GM19438 (cell line): ENCODE results near the gene GCAT.

Experiments
- ATAC-seq: cut with Tn5 transposase; IDR thresholded peaks from one replicate; pipeline ENCODE4 v1.9.1; 2021; ENCODE audit warnings: low read depth; ENCODE audit not compliant: unreplicated experiment

The GCAT gene

GRCh38 chr22:37831472-37831871, 23.7 kb downstream of the GCAT start:
- ATAC-seq: no peak

DNA sequence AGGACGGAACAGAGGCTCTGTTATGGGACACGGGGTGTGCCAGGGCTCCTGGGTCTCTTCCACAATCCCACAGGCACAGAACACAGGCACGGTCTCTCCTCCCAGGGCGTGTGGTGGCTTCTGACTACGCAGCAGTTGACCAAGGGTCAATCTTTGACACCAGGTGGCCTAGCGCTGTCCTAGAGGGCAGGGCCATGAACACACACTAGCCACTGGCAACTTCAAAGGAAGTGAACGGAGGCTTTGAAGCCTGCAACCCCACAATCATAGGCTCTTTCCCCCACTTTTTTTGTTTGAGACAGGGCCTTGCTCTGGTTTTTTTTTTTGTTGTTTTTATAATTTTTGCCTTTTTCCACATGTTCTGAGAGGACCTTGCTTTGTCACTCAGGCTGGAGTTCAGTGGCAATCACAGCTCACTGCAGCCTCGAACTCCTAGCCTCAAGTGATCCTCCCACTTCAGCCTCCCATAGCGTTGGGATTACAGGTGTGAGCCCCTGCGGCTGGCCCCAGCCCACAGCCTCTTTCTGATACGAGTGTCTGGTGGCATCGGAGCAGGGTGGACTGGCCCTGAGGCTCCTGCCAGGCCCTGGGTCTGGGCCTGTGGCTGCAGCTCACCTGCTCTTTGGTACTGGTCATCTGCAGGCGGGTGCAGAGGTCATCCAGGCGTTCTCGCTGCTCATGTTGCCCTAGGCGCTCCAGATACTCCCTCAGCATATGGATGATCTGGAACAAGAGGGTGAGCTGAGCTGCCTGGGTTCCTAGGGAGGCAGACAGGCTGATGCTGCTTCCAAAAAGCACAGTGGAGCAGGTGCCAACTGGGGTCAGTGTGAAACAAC, 24.5 kb downstream of the GCAT start:
- no peak for ATAC-seq

GRCh38 chr22:37842015-37842793, 34.5 kb downstream of the GCAT start:
- ATAC-seq: no peak

DNA sequence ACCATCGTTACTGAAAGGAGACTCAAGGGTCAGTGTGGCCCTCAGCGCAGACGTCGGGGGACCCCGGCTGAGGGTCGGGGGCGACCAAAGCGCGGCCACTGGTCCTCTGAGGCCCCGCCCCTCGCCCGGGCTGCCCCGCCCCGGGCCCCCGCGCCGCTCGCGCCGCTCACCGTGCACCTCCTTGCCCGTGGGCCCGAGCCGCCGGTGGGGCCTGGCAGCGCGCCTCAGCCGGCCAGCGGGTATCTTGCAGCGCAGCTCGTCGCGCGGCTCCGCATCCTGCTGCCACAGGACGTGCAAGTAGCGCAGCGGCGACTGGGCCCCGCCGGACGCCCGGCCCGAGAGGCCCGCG, 36.0 kb downstream of the GCAT start:
- peak; percentile 30 for ATAC-seq

DNA sequence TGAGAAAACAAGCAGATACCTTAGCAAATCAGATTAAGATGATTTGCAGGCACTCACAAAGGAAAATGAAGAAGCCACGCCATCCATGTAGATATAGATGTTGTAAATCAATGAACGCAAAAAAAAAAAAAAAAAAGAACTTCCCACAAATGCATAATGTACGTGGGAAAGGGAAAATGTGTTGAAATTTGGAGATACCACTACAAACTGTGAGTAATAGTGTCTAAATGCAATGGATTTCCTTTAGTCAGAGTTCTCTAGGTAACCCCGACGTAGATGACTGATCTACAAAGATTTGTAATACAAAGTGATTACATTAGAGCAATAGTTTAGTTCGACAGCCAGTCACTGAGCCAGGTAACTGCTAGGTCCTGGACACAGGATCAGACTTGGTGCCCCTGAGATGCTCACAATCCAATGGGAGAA, 37.2 kb downstream of the GCAT start:
- no peak for ATAC-seq

DNA sequence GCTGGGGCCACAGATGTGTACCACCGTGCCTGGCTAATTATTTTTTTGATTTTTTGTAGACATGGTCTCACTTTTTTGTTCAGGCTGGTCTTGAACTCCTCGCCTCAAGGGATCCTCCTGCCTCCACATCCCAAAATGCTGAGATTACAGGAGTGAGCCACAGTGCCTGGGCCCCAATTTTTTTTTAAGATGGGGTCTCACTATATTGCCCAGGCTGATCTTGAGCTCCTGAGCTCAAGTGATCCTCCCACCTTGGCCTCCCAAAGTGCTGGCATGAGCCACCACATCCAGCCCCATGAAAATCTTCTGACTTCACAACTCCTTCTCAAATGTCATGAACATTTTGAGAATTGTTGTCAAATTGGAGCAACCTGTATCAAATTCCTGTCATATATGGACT, 38.7 kb downstream of the GCAT start:
- no peak for ATAC-seq

DNA sequence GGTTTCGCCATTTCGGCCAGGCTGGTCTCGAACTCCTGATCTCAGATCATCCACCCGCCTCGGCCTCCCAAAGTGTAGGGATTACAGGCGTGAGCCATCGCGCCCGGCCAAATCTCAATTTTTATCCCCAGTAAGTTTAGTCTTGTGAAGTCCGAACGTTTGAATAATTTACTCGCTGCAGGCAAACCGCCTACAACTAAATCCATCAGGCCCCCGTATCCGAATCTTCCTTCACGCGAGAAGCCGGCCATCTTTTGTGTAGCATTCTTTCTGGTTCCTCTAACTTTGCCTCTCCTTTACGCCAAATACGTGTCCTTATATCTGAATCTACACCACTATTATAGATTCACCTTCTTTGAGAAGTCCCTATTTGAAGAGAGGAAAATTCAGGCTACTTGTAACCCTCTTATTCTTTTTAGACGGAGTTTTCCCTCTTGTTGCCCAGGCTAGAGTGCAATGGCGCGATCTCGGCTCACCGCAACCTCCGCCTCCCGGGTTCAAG, 40.9 kb downstream of the GCAT start:
- no peak for ATAC-seq

DNA sequence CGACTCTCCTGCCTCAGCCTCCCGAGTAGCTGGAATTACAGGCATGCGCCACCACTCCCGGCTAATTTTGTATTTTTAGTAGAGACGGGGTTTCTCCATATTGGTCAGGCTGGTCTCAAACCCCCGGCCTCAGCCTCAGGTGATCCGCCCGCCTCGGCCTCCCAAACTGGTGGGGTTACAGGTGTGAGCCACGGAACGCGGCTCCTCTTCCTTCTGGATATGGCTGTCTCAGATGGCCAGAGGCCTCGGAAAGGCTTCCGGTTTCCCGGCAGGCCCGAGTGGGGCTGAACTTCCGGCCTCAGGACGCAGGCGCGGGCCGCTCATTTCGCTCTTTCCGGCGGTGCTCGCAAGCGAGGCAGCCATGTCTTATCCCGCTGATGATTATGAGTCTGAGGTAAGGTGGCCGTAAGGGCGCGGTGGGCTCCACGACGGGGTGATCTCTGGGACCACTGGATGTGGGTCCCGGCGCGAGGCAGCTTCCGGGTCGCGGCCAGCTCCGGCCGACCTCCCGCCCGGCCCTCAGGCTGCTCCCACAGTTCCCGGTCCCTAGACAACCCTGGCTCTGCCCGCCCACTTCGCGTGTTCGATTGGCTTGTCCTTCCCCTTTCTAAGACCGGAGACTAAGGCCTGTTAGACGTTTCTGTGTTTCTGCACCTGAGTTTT, 41.5 kb downstream of the GCAT start, which contains the start of gene EIF3L:
EIF3L (plus strand) TSS at position 331 of the 663 bp plus-strand sequence; CDS start at position 362, 31 bp downstream.
- peak; percentile 46 for ATAC-seq

DNA sequence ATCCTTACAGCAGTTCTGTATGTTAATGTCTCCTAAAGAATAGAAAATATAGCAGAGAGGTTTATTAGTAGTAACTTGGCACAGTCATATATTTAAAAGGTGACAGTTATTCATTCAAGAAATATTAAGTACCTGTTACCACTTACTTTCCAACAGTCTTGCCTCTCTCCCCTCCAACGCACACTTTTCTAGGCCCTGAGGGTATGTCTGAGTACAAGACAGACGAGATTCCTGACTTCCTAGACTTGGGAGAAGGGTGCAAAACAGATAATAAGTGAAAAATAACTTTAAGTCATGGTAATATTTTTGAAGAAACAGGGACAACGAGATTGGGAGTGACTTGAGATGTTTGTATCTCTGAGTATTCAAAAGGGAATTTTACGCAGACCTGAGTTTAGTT, 43.1 kb downstream of the GCAT start:
- ATAC-seq: no peak

- no peak for ATAC-seq
Measured at GRCh38 chr22:37852418-37852817, 44.7 kb downstream of the GCAT start.

DNA sequence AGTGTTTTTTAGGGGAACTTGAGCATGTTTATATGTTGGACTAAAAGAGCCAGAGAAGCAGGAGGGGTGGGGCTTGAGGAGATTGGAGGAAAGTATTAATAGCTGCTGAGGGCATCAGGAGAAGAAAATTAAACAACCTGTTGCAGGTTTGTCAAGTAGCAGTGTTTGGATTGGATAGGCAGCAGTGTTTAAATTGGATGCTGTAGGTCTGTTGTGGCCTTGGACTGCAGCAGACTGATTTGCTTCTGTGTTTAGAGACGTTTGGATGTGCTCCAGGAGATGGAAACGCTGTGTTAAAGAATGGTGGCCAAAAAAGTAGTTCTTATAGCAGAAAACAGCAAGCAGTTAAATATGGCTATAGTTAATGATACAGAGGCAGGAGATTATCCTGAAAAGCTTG, 47.2 kb downstream of the GCAT start:
- no peak for ATAC-seq

DNA sequence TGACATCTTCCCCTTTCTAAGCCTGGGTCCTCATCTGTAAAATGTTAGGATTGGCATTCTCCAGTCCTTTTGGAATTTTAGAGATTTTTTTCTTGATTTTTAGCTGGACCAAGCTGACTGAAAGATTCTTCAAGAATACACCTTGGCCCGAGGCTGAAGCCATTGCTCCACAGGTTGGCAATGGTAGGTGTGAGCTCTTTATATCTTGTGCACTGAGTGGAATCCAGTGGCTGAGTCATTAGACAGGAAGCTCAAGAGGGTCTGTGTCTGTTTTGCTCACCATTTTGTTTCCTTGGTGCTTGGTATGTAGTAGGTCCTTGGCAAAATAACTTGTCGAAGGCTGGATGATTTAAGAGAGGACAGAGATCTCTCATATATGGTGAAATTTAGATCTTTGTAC, 47.7 kb downstream of the GCAT start:
- ATAC-seq: no peak

DNA sequence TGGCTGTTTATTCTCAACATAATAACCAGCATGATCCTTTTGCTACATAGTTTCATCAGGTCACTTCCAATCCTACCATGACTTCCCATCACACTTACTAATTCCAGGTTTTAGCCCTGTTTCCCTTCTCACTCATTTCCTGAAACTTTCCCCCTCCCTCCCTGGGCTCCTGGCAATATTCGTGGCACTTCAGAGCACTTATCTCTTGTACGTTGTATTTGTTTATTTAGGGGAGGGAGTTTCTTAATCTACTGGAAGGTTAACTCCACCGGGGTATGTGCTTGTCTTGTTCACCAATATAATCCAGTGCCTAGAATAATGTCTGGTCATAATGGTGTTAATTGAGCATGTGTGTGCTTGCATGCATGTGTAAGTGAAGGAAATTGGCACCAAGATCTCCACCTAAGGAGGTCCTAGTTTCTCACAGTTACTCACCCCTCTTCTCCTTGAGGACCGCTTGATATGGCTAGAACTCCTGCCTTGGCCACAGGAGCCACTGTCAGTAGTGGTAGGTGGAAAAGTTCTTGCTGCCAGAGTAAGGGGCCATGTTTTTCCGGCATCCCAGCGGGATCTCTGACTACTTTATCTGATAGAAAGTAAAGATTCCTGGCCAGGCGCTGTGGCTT, 53.2 kb downstream of the GCAT start:
- ATAC-seq: no peak

- ATAC-seq: no peak
Measured at GRCh38 chr22:37862570-37863325, 55.0 kb downstream of the GCAT start.

- no peak for ATAC-seq
Measured at GRCh38 chr22:37865510-37865909, 57.8 kb downstream of the GCAT start.
